Stimulated activated naive B cell treated with anti-CD40 and anti-IgM and Interleukin-4, amounts not matched to agents 10 μg/mL and 1 μg/mL and 100 μg/mL, for 72 hours (primary cell): ENCODE measurements around the gene ERMP1.
A peak's percentile ranks its signal among the peaks of the same experiment; 100 is the strongest.
"Not testable (repeated sequence)": the region's sequence is repeated elsewhere in the genome, so short reads cannot be mapped to it uniquely, and the experiment has no call there.

Experiments
- ATAC-seq, 2 donors: fragments of 150-1000 bp; cut with Tn5 transposase; replicated peaks; 2 replicates each; pipeline ENCODE4 v1.10.0; 2021; ENCODE audit warnings: moderate library complexity in 1 of 2
- DNase-seq: peaks from one replicate; pipeline ENCODE4 v3.0.0; 2021
- H3K27ac Mint-ChIP-seq: one replicate; pipeline ENCODE4 v1.8.0; 2022; ENCODE audit warnings: mild to moderate bottlenecking, mixed read lengths
- H3K27me3 Mint-ChIP-seq, 2 donors: one replicate each; pipeline ENCODE4 v1.8.0; 2022; ENCODE audit warnings: mixed read lengths in 2 of 2
- H3K36me3 Mint-ChIP-seq, 2 donors: one replicate each; pipeline ENCODE4 v1.8.0; 2022; ENCODE audit warnings: mixed read lengths in 2 of 2, mild to moderate bottlenecking in 1 of 2
- H3K4me1 Mint-ChIP-seq, 2 donors: one replicate each; pipeline ENCODE4 v1.8.0; 2022; ENCODE audit warnings: mixed read lengths in 2 of 2, mild to moderate bottlenecking in 1 of 2
- H3K4me3 Mint-ChIP-seq, 2 donors: one replicate each; pipeline ENCODE4 v1.8.0; 2022; ENCODE audit warnings: mild to moderate bottlenecking in 2 of 2, mixed read lengths in 2 of 2, moderate library complexity in 1 of 2
- H3K9me3 Mint-ChIP-seq, 2 donors: one replicate each; pipeline ENCODE4 v1.8.0; 2022; ENCODE audit warnings: mixed read lengths in 2 of 2, mild to moderate bottlenecking in 1 of 2

ERMP1 gene

GRCh38 chr9:5832538-5833529, at the start of gene ERMP1:
TSS of gene ERMP1 (minus strand) at chr9:5833117. CDS start at chr9:5833027, 90 bp downstream.
- peak; percentile 85 for DNase-seq
- no peaks in the 10 kb centered on the region for H3K9me3 Mint-ChIP-seq
- peaks cover 0 to 2% of the 10 kb centered on the region in 2 donors for H3K36me3 Mint-ChIP-seq
- no peaks in the 10 kb centered on the region for H3K27me3 Mint-ChIP-seq
- peak within 1 kb of the TSS; percentile 95 to 99 for H3K4me3 Mint-ChIP-seq
- ATAC-seq: peak; percentile 87 to 89
- peak within 1 kb of the TSS; percentile 87 for H3K27ac Mint-ChIP-seq
- H3K4me1 Mint-ChIP-seq: peaks cover 14 to 34% of the 10 kb centered on the region in 2 donors

- not testable (repeated sequence) for H3K36me3 Mint-ChIP-seq, ATAC-seq, H3K27me3 Mint-ChIP-seq, H3K4me1 Mint-ChIP-seq, H3K9me3 Mint-ChIP-seq, H3K4me3 Mint-ChIP-seq, DNase-seq, H3K27ac Mint-ChIP-seq
Measured at GRCh38 chr9:5882244-5883012, 49.5 kb upstream of the ERMP1 start.

GRCh38 chr9:5879419-5880181, 46.7 kb upstream of the ERMP1 start:
- H3K36me3 Mint-ChIP-seq: peaks cover 0 to 2% of the 10 kb centered on the region in 2 donors
- peaks cover 0 to 3% of the 10 kb centered on the region in 2 donors for H3K9me3 Mint-ChIP-seq
- H3K27ac Mint-ChIP-seq: no peak overlapping the region
- no peaks in the 10 kb centered on the region for H3K27me3 Mint-ChIP-seq
- ATAC-seq (no peak), DNase-seq (no peak)
- H3K4me3 Mint-ChIP-seq: no peak overlapping the region
- H3K4me1 Mint-ChIP-seq: peaks cover 9 to 11% of the 10 kb centered on the region in 2 donors

DNA sequence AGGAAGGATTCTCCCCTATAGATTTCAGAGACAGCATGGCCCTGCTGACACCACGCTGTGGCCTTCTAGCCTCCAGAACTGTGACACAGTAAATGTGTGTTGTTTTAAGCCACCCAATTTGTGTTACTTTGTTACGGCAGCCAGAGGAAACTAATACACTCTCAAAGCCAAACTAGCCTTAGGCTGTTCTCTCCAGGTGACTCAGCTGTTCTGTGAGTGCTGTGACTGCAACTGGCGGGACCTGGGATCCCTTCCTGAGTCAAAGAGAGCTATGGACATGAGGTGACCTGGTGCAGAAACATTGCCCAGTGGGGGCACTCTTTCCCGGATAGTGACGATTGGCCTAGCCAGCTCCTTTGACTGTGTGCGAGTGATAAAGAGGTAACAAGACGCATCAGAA, 43.8 kb upstream of the ERMP1 start:
- H3K4me1 Mint-ChIP-seq: peaks cover 9 to 11% of the 10 kb centered on the region in 2 donors
- H3K27me3 Mint-ChIP-seq: no peaks in the 10 kb centered on the region
- no peaks in the 10 kb centered on the region for H3K9me3 Mint-ChIP-seq
- H3K4me3 Mint-ChIP-seq: no peak overlapping the region
- DNase-seq (no peak), ATAC-seq (no peak)
- peaks cover 0 to 4% of the 10 kb centered on the region in 2 donors for H3K36me3 Mint-ChIP-seq
- H3K27ac Mint-ChIP-seq: no peak overlapping the region

DNA sequence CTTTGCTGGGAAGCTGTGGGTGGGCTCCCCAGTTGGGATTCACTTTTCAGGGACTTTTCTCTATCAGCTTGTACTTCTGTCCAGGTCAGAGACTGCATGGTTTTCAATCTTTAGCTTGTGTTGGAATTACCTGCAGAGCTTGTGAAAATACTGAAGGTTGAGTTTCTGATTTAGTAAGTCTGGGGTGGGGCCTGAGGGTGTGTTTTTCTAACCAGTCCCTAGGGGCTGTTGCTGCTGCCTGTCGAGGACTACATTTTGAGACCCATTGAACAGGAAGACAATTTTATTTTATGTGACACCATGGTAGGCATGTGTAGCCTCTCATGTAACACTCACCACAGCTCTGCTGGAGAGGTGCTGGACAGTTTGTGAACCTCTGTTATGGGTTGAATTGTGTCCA, 43.1 kb upstream of the ERMP1 start:
- H3K4me3 Mint-ChIP-seq: no peak overlapping the region
- DNase-seq: no peak
- H3K27me3 Mint-ChIP-seq: no peaks in the 10 kb centered on the region
- H3K9me3 Mint-ChIP-seq: no peaks in the 10 kb centered on the region
- peaks cover 0 to 7% of the 10 kb centered on the region in 2 donors for H3K36me3 Mint-ChIP-seq
- ATAC-seq: peak in 1 of 2 donors; percentile 27
- peaks cover 9 to 11% of the 10 kb centered on the region in 2 donors for H3K4me1 Mint-ChIP-seq
- H3K27ac Mint-ChIP-seq: peak overlapping the region; percentile 39

GRCh38 chr9:5874048-5874447, 41.1 kb upstream of the ERMP1 start:
- Mint-ChIP-seq H3K4me1 (peaks cover 9 to 11% of the 10 kb centered on the region in 2 donors), H3K27me3 (no peaks in the 10 kb centered on the region), H3K4me3 (no peak overlapping the region), H3K9me3 (no peaks in the 10 kb centered on the region), H3K27ac (no peak overlapping the region), H3K36me3 (peaks cover 0 to 10% of the 10 kb centered on the region in 2 donors)
- ATAC-seq: no peak
- DNase-seq: no peak

- Mint-ChIP-seq H3K9me3 (no peaks in the 10 kb centered on the region), H3K27me3 (no peaks in the 10 kb centered on the region), H3K4me3 (no peak overlapping the region), H3K27ac (no peak overlapping the region), H3K36me3 (peaks cover 0 to 10% of the 10 kb centered on the region in 2 donors), H3K4me1 (peaks cover 9 to 11% of the 10 kb centered on the region in 2 donors)
- ATAC-seq: no peak
- DNase-seq: no peak
Measured at GRCh38 chr9:5873439-5873838, 40.5 kb upstream of the ERMP1 start.

DNA sequence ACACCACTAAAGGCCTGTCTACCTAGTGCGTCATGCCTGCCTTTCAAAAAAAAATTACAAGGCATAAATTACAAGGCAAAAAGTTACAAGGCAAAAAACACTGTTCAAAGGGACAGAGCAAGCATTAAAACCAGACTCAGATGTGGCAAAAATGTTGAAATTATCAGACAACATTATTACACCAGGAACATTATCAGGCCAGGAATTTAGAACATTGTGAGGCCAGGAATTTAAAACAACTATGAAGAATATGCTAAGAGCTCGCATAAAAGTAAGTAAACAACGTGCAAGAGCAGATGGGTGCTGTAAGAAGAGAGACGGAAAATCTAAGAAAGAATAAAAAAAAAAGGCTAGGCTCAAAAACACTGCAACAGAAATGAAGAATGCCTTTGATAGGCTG, 39.6 kb upstream of the ERMP1 start:
- H3K4me3 Mint-ChIP-seq: no peak overlapping the region

GRCh38 chr9:5871785-5872184, 38.9 kb upstream of the ERMP1 start:
- no peaks in the 10 kb centered on the region for H3K9me3 Mint-ChIP-seq
- no peak for DNase-seq
- H3K27ac Mint-ChIP-seq: no peak overlapping the region
- peaks cover 2 to 13% of the 10 kb centered on the region in 2 donors for H3K36me3 Mint-ChIP-seq
- peaks cover 9 to 11% of the 10 kb centered on the region in 2 donors for H3K4me1 Mint-ChIP-seq
- H3K27me3 Mint-ChIP-seq: no peaks in the 10 kb centered on the region
- no peak for ATAC-seq
- H3K4me3 Mint-ChIP-seq: no peak overlapping the region

More for the DNA sequence above, 39.6 kb upstream of the ERMP1 start:
- H3K27me3 Mint-ChIP-seq: no peaks in the 10 kb centered on the region
- peaks cover 0 to 12% of the 10 kb centered on the region in 2 donors for H3K36me3 Mint-ChIP-seq
- peaks cover 9 to 11% of the 10 kb centered on the region in 2 donors for H3K4me1 Mint-ChIP-seq
- H3K9me3 Mint-ChIP-seq: no peaks in the 10 kb centered on the region
- no peak for DNase-seq
- no peak for ATAC-seq
- no peak overlapping the region for H3K27ac Mint-ChIP-seq

GRCh38 chr9:5870691-5871090, 37.8 kb upstream of the ERMP1 start:
- H3K27ac Mint-ChIP-seq: no peak overlapping the region
- H3K4me3 Mint-ChIP-seq: no peak overlapping the region
- ATAC-seq: no peak
- no peak for DNase-seq
- H3K36me3 Mint-ChIP-seq: peaks cover 3 to 13% of the 10 kb centered on the region in 2 donors
- H3K4me1 Mint-ChIP-seq: peaks cover 2 to 5% of the 10 kb centered on the region in 2 donors
- H3K9me3 Mint-ChIP-seq: no peaks in the 10 kb centered on the region
- no peaks in the 10 kb centered on the region for H3K27me3 Mint-ChIP-seq

DNA sequence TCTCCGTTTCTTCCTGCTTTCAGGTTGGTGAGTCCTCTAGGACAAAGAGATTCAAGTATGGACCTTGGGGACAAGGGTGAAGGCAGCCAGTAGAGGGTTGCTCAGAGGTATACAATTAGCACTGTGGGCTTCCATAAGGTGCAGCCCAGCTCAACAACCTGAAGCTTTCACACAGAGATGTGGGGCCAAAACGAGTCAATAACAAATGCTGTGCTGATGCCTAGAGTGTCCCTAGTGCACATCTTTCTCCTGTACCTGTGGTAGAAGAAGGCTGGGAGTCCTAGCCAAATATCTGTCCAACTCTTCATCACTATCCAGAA, 37.1 kb upstream of the ERMP1 start:
- H3K4me3 Mint-ChIP-seq: no peak overlapping the region
- H3K36me3 Mint-ChIP-seq: peaks cover 3 to 13% of the 10 kb centered on the region in 2 donors
- DNase-seq: no peak
- H3K27me3 Mint-ChIP-seq: no peaks in the 10 kb centered on the region
- H3K27ac Mint-ChIP-seq: no peak overlapping the region
- no peak for ATAC-seq
- no peaks in the 10 kb centered on the region for H3K9me3 Mint-ChIP-seq
- H3K4me1 Mint-ChIP-seq: peaks cover 0 to 1% of the 10 kb centered on the region in 2 donors

- ATAC-seq: no peak
- H3K27me3 Mint-ChIP-seq: no peaks in the 10 kb centered on the region
Measured at GRCh38 chr9:5869315-5870019, 36.5 kb upstream of the ERMP1 start.

DNA sequence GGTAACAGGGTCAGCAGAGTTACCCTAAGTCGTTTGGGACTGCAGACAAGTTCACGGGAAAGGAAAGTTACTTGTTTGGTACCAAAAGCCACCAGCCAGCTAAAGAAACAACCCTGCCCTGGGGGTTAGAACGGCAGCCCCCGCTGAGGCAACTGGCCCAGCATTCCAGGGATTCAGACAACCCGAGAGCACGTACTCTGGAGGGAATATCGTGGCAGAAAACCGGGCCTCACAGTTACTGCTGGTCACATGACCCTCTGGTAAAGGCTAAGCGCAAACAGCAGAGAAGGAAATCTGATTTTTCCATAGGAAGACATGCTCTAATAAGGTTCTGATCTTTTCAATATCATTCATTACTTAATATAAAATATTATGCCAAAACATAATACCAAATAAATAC, 35.3 kb upstream of the ERMP1 start:
- Mint-ChIP-seq H3K27me3 (no peaks in the 10 kb centered on the region), H3K4me1 (no peaks in the 10 kb centered on the region), H3K9me3 (no peaks in the 10 kb centered on the region), H3K36me3 (peaks cover 3 to 13% of the 10 kb centered on the region in 2 donors), H3K27ac (no peak overlapping the region), H3K4me3 (no peak overlapping the region)
- DNase-seq (no peak), ATAC-seq (no peak)

More at GRCh38 chr9:5869315-5870019, 36.5 kb upstream of the ERMP1 start:
- Mint-ChIP-seq H3K9me3 (no peaks in the 10 kb centered on the region), H3K36me3 (peaks cover 3 to 13% of the 10 kb centered on the region in 2 donors), H3K4me3 (no peak overlapping the region), H3K4me1 (no peaks in the 10 kb centered on the region), H3K27ac (no peak overlapping the region)
- no peak for DNase-seq
